AG09309 (cell line): ENCODE results near the gene EPB41L4B.

Source experiments
- DNase-seq: peaks from one replicate; pipeline ENCODE4 v3.0.0-alpha.2; 2010; ENCODE audit warnings: low read depth
- H3K4me3 ChIP-seq: 2 replicates; pipeline ENCODE4 v1.5.1; 2011; ENCODE audit warnings: mild to moderate bottlenecking, low read depth, low read length, moderate library complexity; ENCODE audit not compliant: control insufficient read depth
- TF ChIP-seq, protein P1 (sequence below): IDR thresholded peaks from 2 replicates; pipeline ENCODE4 v1.5.1; 2011; ENCODE audit warnings: mild to moderate bottlenecking, low read depth, low read length, inconsistent platforms; ENCODE audit not compliant: insufficient read depth, control insufficient read depth; ENCODE audit errors: missing control alignments

Gene EPB41L4B

DNA sequence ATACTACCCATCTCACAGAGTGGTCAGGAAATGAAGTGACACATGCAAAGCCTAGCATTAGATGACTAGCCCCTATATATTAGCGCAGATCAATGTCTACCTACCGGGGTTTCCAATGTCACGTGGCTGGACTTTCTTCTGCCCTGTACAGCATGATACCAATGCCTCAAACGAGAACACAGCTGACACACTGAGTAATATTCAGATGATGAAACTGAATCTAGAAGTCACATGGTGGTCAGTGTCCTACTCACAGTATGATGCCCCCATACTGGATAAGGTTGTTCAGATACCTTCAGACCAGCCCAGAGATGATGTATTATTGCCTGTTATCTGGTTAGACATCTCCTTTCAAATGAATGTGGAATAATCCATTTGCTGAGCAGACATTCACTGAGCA is 82.7 kb downstream of the EPB41L4B start:
- DNase-seq = no peak

DNA sequence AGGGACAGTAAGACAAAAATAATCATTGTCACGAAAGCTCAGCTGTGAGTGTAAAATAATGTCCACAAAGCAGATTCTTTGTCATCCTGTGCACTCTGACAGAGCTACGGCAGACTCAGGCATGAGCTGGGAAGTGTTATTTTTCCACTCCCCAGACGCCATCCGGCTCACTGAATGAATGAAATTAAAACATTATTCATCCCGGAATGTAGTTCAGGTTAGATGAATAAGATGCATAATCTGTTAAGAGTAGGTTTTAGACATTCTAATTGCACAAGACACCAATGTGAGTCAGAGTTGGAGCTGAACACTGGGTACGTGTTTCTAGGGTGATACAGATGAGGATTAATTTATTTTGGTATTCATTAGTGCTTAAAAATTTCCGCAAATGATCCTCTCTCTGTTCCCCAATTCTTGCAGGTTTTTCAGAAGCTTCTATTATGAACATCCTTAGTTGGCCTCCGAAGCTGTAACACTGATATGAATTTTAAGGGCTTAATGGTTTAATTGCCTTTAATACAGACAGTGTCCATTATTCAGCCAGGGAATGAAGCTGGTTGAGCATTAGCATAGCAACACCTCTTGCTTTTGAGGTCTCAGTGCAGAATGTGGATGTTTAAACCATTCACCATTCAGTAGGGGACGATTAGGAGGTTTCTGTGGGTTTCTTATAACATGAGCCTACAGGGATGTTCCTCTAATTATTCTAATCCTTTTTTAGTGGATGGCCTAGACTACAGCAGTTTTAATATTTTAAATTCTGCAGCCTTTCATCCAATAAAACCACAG is 88.2 kb downstream of the EPB41L4B start:
- TF ChIP-seq, protein P1, sequence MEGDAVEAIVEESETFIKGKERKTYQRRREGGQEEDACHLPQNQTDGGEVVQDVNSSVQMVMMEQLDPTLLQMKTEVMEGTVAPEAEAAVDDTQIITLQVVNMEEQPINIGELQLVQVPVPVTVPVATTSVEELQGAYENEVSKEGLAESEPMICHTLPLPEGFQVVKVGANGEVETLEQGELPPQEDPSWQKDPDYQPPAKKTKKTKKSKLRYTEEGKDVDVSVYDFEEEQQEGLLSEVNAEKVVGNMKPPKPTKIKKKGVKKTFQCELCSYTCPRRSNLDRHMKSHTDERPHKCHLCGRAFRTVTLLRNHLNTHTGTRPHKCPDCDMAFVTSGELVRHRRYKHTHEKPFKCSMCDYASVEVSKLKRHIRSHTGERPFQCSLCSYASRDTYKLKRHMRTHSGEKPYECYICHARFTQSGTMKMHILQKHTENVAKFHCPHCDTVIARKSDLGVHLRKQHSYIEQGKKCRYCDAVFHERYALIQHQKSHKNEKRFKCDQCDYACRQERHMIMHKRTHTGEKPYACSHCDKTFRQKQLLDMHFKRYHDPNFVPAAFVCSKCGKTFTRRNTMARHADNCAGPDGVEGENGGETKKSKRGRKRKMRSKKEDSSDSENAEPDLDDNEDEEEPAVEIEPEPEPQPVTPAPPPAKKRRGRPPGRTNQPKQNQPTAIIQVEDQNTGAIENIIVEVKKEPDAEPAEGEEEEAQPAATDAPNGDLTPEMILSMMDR = no peak
- no peak for DNase-seq
- H3K4me3 ChIP-seq = no peak overlapping the region

More for the DNA sequence above, 82.7 kb downstream of the EPB41L4B start:
- TF ChIP-seq, protein P1 = no peak
- no peak overlapping the region for H3K4me3 ChIP-seq

DNA sequence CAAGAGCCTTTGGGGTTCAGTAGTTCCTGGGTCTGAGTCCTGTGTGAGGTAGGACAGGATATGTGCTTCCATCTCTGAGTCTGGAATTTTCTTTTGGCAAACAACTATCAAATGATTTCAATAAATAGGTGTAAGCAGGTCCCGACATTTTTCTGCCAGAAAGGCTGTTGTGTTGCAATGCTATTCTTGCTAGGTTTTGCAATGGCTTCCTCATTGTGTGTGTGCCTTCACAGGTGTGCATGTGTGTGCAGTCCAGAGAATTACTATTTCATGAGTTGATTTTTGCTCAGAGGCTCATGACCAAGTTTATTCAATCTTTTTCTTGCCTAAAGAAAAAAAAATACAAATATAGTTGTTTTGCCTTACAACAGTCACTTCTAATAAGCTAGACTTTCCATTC is 89.3 kb downstream of the EPB41L4B start:
- TF ChIP-seq, protein P1 = no peak
- no peak overlapping the region for H3K4me3 ChIP-seq
- DNase-seq = no peak

GRCh38 chr9:109230277-109230676 is 90.6 kb downstream of the EPB41L4B start:
- TF ChIP-seq, protein P1 = no peak
- no peak overlapping the region for H3K4me3 ChIP-seq
- DNase-seq = no peak

- TF ChIP-seq, protein P1 = no peak
- no peak for DNase-seq
- H3K4me3 ChIP-seq = no peak overlapping the region
Observed at GRCh38 chr9:109229682-109230081, 91.2 kb downstream of the EPB41L4B start.

- DNase-seq = no peak
- H3K4me3 ChIP-seq = no peak overlapping the region
- TF ChIP-seq, protein P1 = no peak
Observed at GRCh38 chr9:109228093-109228642, 92.7 kb downstream of the EPB41L4B start.
